Neuronal stem cell (in vitro differentiated cells): ENCODE results near the gene ZFYVE28.

Experiments used
- DNase-seq: peaks from one replicate; pipeline ENCODE4 v3.0.0-alpha.2; 2013; ENCODE audit warnings: low spot score
- H2AFZ ChIP-seq: one replicate; pipeline ENCODE4 v1.6.1; 2013; ENCODE audit warnings: mild to moderate bottlenecking, low read length, inconsistent platforms
- H2AK5ac ChIP-seq: 2 replicates; pipeline ENCODE4 v1.6.1; 2013; ENCODE audit warnings: low read depth, mild to moderate bottlenecking, inconsistent platforms, low read length, moderate library complexity, mixed read lengths
- H2BK120ac ChIP-seq: 2 replicates; pipeline ENCODE4 v1.6.1; 2013; ENCODE audit warnings: low read depth, mild to moderate bottlenecking, inconsistent platforms, low read length, moderate library complexity, mixed read lengths
- H2BK12ac ChIP-seq: one replicate; pipeline ENCODE4 v1.6.1; 2013; ENCODE audit warnings: low read length, inconsistent platforms
- H2BK15ac ChIP-seq: 2 replicates; pipeline ENCODE4 v1.6.1; 2013; ENCODE audit warnings: mild to moderate bottlenecking, low read length, inconsistent platforms, mixed read lengths
- H2BK5ac ChIP-seq: one replicate; pipeline ENCODE4 v1.6.1; 2013; ENCODE audit warnings: inconsistent platforms, mild to moderate bottlenecking, low read length, moderate library complexity
- H3K14ac ChIP-seq: one replicate; pipeline ENCODE4 v1.6.1; 2013; ENCODE audit warnings: low read length, inconsistent platforms
- H3K18ac ChIP-seq: 2 replicates; pipeline ENCODE4 v1.6.1; 2013; ENCODE audit warnings: low read length, inconsistent platforms
- H3K23ac ChIP-seq: 2 replicates; pipeline ENCODE4 v1.6.1; 2013; ENCODE audit warnings: low read depth, mild to moderate bottlenecking, mixed read lengths, low read length, inconsistent platforms; ENCODE audit not compliant: poor library complexity
- H3K27ac ChIP-seq: replicated peaks from 3 replicates; pipeline ENCODE4 v1.5.1; 2013; ENCODE audit warnings: low read length, inconsistent platforms
- H3K27me3 ChIP-seq, 3 experiments: 2 replicates each; pipeline ENCODE4 v1.6.1; 2013; ENCODE audit warnings: low read length in 3 of 3, mild to moderate bottlenecking in 2 of 3, inconsistent platforms in 1 of 3, low read depth in 1 of 3, mixed read lengths in 1 of 3, moderate library complexity in 1 of 3; ENCODE audit not compliant: control insufficient read depth in 3 of 3, insufficient read depth in 3 of 3
- H3K36me3 ChIP-seq, 2 donors: replicated peaks in 1 of 2; 2 replicates each; pipeline ENCODE4 v1.6.1; 2013; ENCODE audit warnings: low read length in 2 of 2; ENCODE audit not compliant: control insufficient read depth in 2 of 2, insufficient read depth in 2 of 2
- H3K4ac ChIP-seq: 2 replicates; pipeline ENCODE4 v1.6.1; 2013; ENCODE audit warnings: inconsistent platforms, mild to moderate bottlenecking, low read length, moderate library complexity
- H3K4me1 ChIP-seq, 2 donors: 1 replicate in 1 of 2; 2 replicates in 1 of 2; pipeline ENCODE4 v1.6.1; 2013; ENCODE audit warnings: low read length in 2 of 2, low read depth in 1 of 2; ENCODE audit not compliant: control insufficient read depth in 2 of 2, insufficient read depth in 1 of 2
- H3K4me2 ChIP-seq: one replicate; pipeline ENCODE4 v1.6.1; 2013; ENCODE audit warnings: mild to moderate bottlenecking, low read length, inconsistent platforms; ENCODE audit not compliant: insufficient read depth, poor library complexity, severe bottlenecking
- H3K4me3 ChIP-seq, 2 donors: 2 replicates each; pipeline ENCODE4 v1.5.1; 2013; ENCODE audit warnings: low read length in 2 of 2, mild to moderate bottlenecking in 2 of 2, inconsistent platforms in 1 of 2, moderate library complexity in 1 of 2
- H3K79me1 ChIP-seq: one replicate; pipeline ENCODE4 v1.6.1; 2013; ENCODE audit warnings: low read depth, mild to moderate bottlenecking, inconsistent platforms, low read length, moderate library complexity
- H3K9ac ChIP-seq: one replicate; pipeline ENCODE4 v1.6.1; 2013; ENCODE audit warnings: mild to moderate bottlenecking, low read depth, low read length, inconsistent platforms; ENCODE audit not compliant: poor library complexity
- H3K9me3 ChIP-seq, 2 donors: replicated peaks in 1 of 2; 2 replicates each; pipeline versions ENCODE3 to v1.6.1; 2013; ENCODE audit warnings: low read length in 2 of 2, mild to moderate bottlenecking in 2 of 2, inconsistent platforms in 1 of 2, low read depth in 1 of 2, mixed read lengths in 1 of 2, moderate library complexity in 1 of 2; ENCODE audit not compliant: control insufficient read depth in 2 of 2, insufficient read depth in 1 of 2
- H4K8ac ChIP-seq: one replicate; pipeline ENCODE4 v1.6.1; 2013; ENCODE audit warnings: low read depth, mild to moderate bottlenecking, inconsistent platforms, low read length, moderate library complexity
- H4K91ac ChIP-seq: one replicate; pipeline ENCODE4 v1.6.1; 2013; ENCODE audit warnings: low read length, low read depth, mild to moderate bottlenecking, inconsistent platforms; ENCODE audit not compliant: poor library complexity
- WGBS, 2 donors: extraction: QIAGEN DNeasy Blood & Tissue Kit; methylation state at CpG; one replicate each; pipeline ENCODE4 v1.1.7; 2013; ENCODE audit warnings: missing lambda C conversion rate in 2 of 2, mixed read lengths in 1 of 2; ENCODE audit not compliant: insufficient read length in 2 of 2, insufficient replicate concordance in 1 of 2; ENCODE audit errors: extremely low coverage in 2 of 2; 5-methylcytosine and 5-hydroxymethylcytosine counted together

The ZFYVE28 gene

DNA sequence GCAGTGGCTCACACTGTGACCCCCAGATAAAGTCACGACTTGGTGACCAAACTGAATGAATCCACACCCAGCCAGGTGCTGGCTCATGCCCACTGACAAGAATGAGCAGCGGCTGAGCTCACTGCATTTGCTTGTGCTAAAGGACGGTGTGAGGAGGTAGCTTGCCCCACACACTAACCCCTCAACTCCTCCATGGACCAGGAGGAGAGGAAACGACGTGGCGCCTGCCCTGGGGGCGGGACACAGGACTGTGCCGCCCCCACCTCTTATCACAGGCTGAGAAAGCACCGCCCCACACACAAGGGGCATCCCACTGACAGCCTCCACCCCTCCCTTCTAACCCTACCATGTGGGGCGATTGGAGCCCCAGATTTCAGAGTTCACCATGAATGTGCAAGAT is 43.0 kb downstream of the ZFYVE28 start:
- WGBS, 2 donors = no CpG with 5 or more reads among the region's 10 CpGs
- no peak for DNase-seq
- Histone ChIP-seq H4K91ac (no peak overlapping the region), H2BK5ac (no peak overlapping the region), H3K14ac (peak overlapping the region; percentile 56), H2BK15ac (no peak overlapping the region), H3K9me3 (peaks cover 3 to 7% of the 10 kb centered on the region in 2 donors), H2AK5ac (no peak overlapping the region), H3K27me3 (peaks cover 0 to 5% (median 0%) of the 10 kb centered on the region in 3 experiments), H3K9ac (no peak overlapping the region), H3K27ac (no peak overlapping the region), H2AFZ (no peak overlapping the region), H3K36me3 (no peaks in the 10 kb centered on the region), H3K4me3 (no peak overlapping the region), H3K4me2 (no peak overlapping the region), H2BK12ac (no peak overlapping the region), H4K8ac (no peak overlapping the region), H3K79me1 (peaks cover 2% of the 10 kb centered on the region), H3K4me1 (peaks cover 0 to 2% of the 10 kb centered on the region in 2 donors), H3K4ac (no peak overlapping the region), H2BK120ac (no peak overlapping the region), H3K23ac (no peak overlapping the region), H3K18ac (peak overlapping the region; percentile 80)

DNA sequence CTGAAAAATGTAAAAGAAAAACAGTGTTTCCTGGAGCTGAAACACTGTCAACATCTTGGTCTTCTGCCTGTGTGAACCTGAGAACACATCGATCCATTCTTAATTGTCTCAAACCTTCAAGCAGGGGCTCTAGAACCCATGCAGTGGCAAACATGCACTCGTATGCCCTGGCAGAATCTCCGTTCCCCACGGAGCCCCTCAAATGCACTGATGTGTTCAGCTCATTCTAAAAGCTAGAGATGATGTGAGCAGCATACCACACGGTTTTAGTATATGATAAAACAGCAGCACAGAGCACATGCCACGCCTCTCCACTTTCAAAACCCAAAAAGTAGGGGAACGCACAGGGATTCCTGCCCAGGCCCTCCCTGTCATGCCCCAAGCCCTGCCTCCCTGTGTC is 44.9 kb downstream of the ZFYVE28 start:
- Histone ChIP-seq H3K4me3 (no peak overlapping the region), H3K9me3 (peaks cover 7 to 8% of the 10 kb centered on the region in 2 donors), H4K8ac (no peak overlapping the region), H2BK15ac (no peak overlapping the region), H2BK5ac (no peak overlapping the region), H2BK12ac (no peak overlapping the region), H3K23ac (peak overlapping the region; percentile 13), H3K18ac (no peak overlapping the region), H3K79me1 (peaks cover 2% of the 10 kb centered on the region), H4K91ac (no peak overlapping the region), H3K36me3 (no peaks in the 10 kb centered on the region), H3K27me3 (no peaks in the 10 kb centered on the region), H3K27ac (no peak overlapping the region), H2AK5ac (no peak overlapping the region), H3K14ac (no peak overlapping the region), H2BK120ac (no peak overlapping the region), H3K9ac (no peak overlapping the region), H2AFZ (no peak overlapping the region), H3K4me1 (peaks cover 0 to 2% of the 10 kb centered on the region in 2 donors), H3K4ac (no peak overlapping the region), H3K4me2 (no peak overlapping the region)
- no peak for DNase-seq
- no CpG with 5 or more reads among the region's 7 CpGs for WGBS, 2 donors

DNA sequence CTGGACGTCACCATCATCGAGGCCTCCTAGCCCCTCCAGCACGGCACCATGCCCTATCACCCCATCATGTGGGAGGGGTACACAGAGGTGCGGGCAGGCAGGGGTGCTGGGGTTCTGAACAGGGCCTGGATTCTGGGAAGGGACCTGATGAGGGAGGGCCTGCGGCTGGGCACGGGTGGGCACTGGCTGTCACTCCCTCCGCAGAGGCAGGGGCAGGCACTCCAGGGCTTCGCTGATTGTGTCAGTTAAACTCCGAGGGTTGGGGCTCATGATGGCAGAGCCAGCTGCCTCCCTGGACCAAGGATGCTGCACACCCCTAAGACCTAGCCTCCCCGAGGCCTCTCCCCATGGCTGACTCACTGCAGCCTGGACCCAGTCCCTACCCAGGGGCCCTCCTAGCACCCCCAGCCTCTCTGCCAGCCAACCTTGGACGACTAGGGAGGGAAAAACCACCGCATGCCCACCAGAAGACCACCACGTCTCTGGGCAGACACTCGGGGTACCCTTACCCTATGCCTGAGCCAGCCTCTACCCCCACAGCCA is 45.9 kb downstream of the ZFYVE28 start:
- Histone ChIP-seq H3K18ac (peak overlapping the region; percentile 53), H2AK5ac (peak overlapping the region; percentile 19), H3K23ac (peak overlapping the region; percentile 67), H3K79me1 (no peaks in the 10 kb centered on the region), H3K9ac (no peak overlapping the region), H3K27ac (no peak overlapping the region), H3K14ac (no peak overlapping the region), H3K4ac (no peak overlapping the region), H2BK12ac (no peak overlapping the region), H4K91ac (no peak overlapping the region), H3K27me3 (no peaks in the 10 kb centered on the region), H2BK120ac (no peak overlapping the region), H2BK5ac (no peak overlapping the region), H2BK15ac (peak overlapping the region; percentile 12), H4K8ac (no peak overlapping the region), H2AFZ (no peak overlapping the region), H3K4me1 (peaks cover 0 to 2% of the 10 kb centered on the region in 2 donors), H3K4me2 (no peak overlapping the region), H3K36me3 (no peaks in the 10 kb centered on the region), H3K4me3 (no peak overlapping the region), H3K9me3 (peaks cover 7 to 8% of the 10 kb centered on the region in 2 donors)
- no peak for DNase-seq
- no CpG with 5 or more reads among the region's 14 CpGs for WGBS, 2 donors

DNA sequence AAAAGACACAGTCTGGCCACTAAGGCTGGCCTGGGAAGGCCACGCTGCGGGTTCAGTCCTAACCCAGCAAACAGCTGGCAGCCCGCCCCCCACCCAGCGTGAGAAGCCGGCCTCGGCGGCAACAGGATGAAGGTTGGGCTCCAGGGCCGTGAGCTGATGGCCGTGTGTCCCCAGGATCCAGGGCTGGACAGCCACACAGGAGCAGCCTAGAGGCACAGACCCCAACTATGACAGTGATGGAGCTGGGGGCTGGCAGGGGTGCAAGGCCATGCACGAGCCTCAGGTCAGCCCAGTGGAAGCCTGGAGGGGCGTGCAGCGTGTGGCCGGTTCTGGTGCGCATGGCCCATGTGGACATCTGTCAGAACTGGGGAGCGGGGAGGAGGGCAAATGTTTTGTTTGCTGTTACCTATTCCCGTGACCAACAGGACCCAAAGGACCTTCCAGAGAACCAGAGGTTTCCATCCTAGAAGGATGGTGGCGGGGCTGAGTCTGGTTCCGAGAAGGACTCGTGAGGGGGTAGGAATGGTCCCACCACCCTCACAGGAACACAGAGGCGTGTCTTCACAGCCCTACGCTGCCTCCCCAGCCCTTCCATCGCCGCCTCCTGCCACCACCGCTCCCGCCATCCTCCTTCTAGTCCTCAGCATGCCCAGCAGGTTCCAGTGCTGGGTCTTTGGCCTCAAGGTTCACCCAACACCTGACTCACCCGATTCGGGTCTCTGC is 46.5 kb downstream of the ZFYVE28 start:
- no CpG with 5 or more reads among the region's 27 CpGs for WGBS, 2 donors

More for the DNA sequence above, 46.5 kb downstream of the ZFYVE28 start:
- Histone ChIP-seq H2AFZ (no peak overlapping the region), H4K8ac (no peak overlapping the region), H3K18ac (peak overlapping the region; percentile 64), H3K4me2 (peak overlapping the region; percentile 11), H3K23ac (peak overlapping the region; percentile 67), H3K27ac (no peak overlapping the region), H3K9ac (no peak overlapping the region), H3K79me1 (no peaks in the 10 kb centered on the region), H3K27me3 (peaks cover 0 to under 1% (median 0%) of the 10 kb centered on the region in 3 experiments), H2BK5ac (no peak overlapping the region), H3K4me1 (peaks cover 0 to 2% of the 10 kb centered on the region in 2 donors), H3K36me3 (no peaks in the 10 kb centered on the region), H3K4ac (no peak overlapping the region), H4K91ac (no peak overlapping the region), H2BK15ac (peak overlapping the region; percentile 58), H2BK120ac (no peak overlapping the region), H3K9me3 (peaks cover 7 to 8% of the 10 kb centered on the region in 2 donors), H3K14ac (no peak overlapping the region), H2AK5ac (no peak overlapping the region), H3K4me3 (no peak overlapping the region), H2BK12ac (no peak overlapping the region)
- DNase-seq = no peak
